ENCODE data around the gene CAMK2B.

- TF ChIP-seq CTCF (IDR thresholded peaks at IDR 0.05), result no peak
- TF ChIP-seq POLR2A (IDR thresholded peaks at IDR 0.05), result no peak
Observed at GRCh38 chr7:44353668-44354067, 28.3 kb upstream of the CAMK2B start.

Data from thyroid gland (tissue), 4 donors.